ENCODE results near the gene CREB5. TPM values are rescaled to one million over a fixed set of nuclear protein-coding genes. Genes with fewer than 3 reads are reported as not detected.
"Not testable (repeated sequence)": the region's sequence is repeated elsewhere in the genome, so short reads cannot be mapped to it uniquely, and the experiment has no call there.

The CREB5 gene
- total RNA-seq, 1 experiment from 2014 or later = 5.2 TPM

GRCh38 chr7:28595801-28596200 lies 183.5 kb downstream of the CREB5 start:
- H3K9ac ChIP-seq (ENCODE audit: low read length) = no peak overlapping the region
- H3K4me3 ChIP-seq (ENCODE audit: low read length) = no peak overlapping the region
- no peak overlapping the region for H3K4me2 ChIP-seq (ENCODE audit: low read length)
- H2AFZ ChIP-seq (ENCODE audit: low read length) = no peak overlapping the region
- DNase-seq (no peak), ATAC-seq (no peak)
- no peaks in the 10 kb centered on the region for H3K79me2 ChIP-seq (ENCODE audit: low read length)
- TF ChIP-seq CTCF (conservative IDR thresholded peaks at IDR 0.05; ENCODE audit: low read depth, low read length) = no peak
- TF ChIP-seq EZH2phosphoT487 (IDR thresholded peaks at IDR 0.05; ENCODE audit: borderline replicate concordance, low read length) = no peak
- TF ChIP-seq EZH2 (IDR thresholded peaks at IDR 0.05; ENCODE audit: low read length, unreplicated experiment) = no peak
- no TSS peak for BruUV-seq (replicated peaks)
- H3K9me2 ChIP-seq (replicated peaks; ENCODE audit: low read length) = no peaks in the 10 kb centered on the region
- ChIA-PET POLR2A (ENCODE audit: unreplicated experiment) (no interaction called here), CTCF (no interaction called here)
- no peaks in the 10 kb centered on the region for H4K20me1 ChIP-seq (ENCODE audit: low read length)
- intact Hi-C loops (cut with micrococcal nuclease) = no loop called here
- H3F3A ChIP-seq (ENCODE audit: low read length, unreplicated experiment) = no peaks in the 10 kb centered on the region
- no peaks in the 10 kb centered on the region for H3K36me3 ChIP-seq (ENCODE audit: low read depth, low read length)
- no peak overlapping the region for H3K27ac ChIP-seq (ENCODE audit: low read length)
- H3K4me1 ChIP-seq (ENCODE audit: insufficient read depth, low read length) = no peaks in the 10 kb centered on the region
- no peaks in the 10 kb centered on the region for H3K9me3 ChIP-seq (ENCODE audit: low read length)
- H3K27me3 ChIP-seq (ENCODE audit: low read length) = no peaks in the 10 kb centered on the region

GRCh38 chr7:28596245-28596935 lies 184.1 kb downstream of the CREB5 start:
- Histone ChIP-seq H3K4me3 (ENCODE audit: low read length) (no peak overlapping the region), H3K27ac (ENCODE audit: low read length) (no peak overlapping the region), H3K9me3 (ENCODE audit: low read length) (no peaks in the 10 kb centered on the region), H3K9me2 (replicated peaks; ENCODE audit: low read length) (no peaks in the 10 kb centered on the region), H2AFZ (ENCODE audit: low read length) (no peak overlapping the region), H3F3A (ENCODE audit: low read length, unreplicated experiment) (no peaks in the 10 kb centered on the region), H4K20me1 (ENCODE audit: low read length) (no peaks in the 10 kb centered on the region), H3K4me1 (ENCODE audit: insufficient read depth, low read length) (no peaks in the 10 kb centered on the region), H3K9ac (ENCODE audit: low read length) (no peak overlapping the region), H3K27me3 (ENCODE audit: low read length) (no peaks in the 10 kb centered on the region), H3K79me2 (ENCODE audit: low read length) (no peaks in the 10 kb centered on the region), H3K36me3 (ENCODE audit: low read depth, low read length) (no peaks in the 10 kb centered on the region), H3K4me2 (ENCODE audit: low read length) (no peak overlapping the region)
- POLR2A ChIA-PET (ENCODE audit: unreplicated experiment) = no interaction called here
- no peak for DNase-seq
- ATAC-seq = no peak
- intact Hi-C loops (cut with micrococcal nuclease) = no loop called here
- TF ChIP-seq EZH2 (IDR thresholded peaks at IDR 0.05; ENCODE audit: low read length, unreplicated experiment) (no peak), EZH2phosphoT487 (IDR thresholded peaks at IDR 0.05; ENCODE audit: borderline replicate concordance, low read length) (no peak), CTCF (conservative IDR thresholded peaks at IDR 0.05; ENCODE audit: low read depth, low read length) (no peak)
- BruUV-seq (replicated peaks) = no TSS peak
- CTCF ChIA-PET = no interaction called here

GRCh38 chr7:28597284-28597683 lies 185.0 kb downstream of the CREB5 start:
- ATAC-seq (no peak), DNase-seq (no peak)
- POLR2A ChIA-PET (ENCODE audit: unreplicated experiment) = no interaction called here
- Histone ChIP-seq H3K79me2 (ENCODE audit: low read length) (no peaks in the 10 kb centered on the region), H3K4me3 (ENCODE audit: low read length) (no peak overlapping the region), H2AFZ (ENCODE audit: low read length) (no peak overlapping the region), H3K36me3 (ENCODE audit: low read depth, low read length) (no peaks in the 10 kb centered on the region), H3K27me3 (ENCODE audit: low read length) (no peaks in the 10 kb centered on the region), H3K27ac (ENCODE audit: low read length) (no peak overlapping the region), H3K4me1 (ENCODE audit: insufficient read depth, low read length) (no peaks in the 10 kb centered on the region), H3F3A (ENCODE audit: low read length, unreplicated experiment) (no peaks in the 10 kb centered on the region), H4K20me1 (ENCODE audit: low read length) (no peaks in the 10 kb centered on the region), H3K9me3 (ENCODE audit: low read length) (no peaks in the 10 kb centered on the region), H3K9me2 (replicated peaks; ENCODE audit: low read length) (no peaks in the 10 kb centered on the region), H3K4me2 (ENCODE audit: low read length) (no peak overlapping the region), H3K9ac (ENCODE audit: low read length) (no peak overlapping the region)
- CTCF ChIA-PET = no interaction called here
- TF ChIP-seq CTCF (conservative IDR thresholded peaks at IDR 0.05; ENCODE audit: low read depth, low read length) = no peak
- no peak for TF ChIP-seq EZH2 (IDR thresholded peaks at IDR 0.05; ENCODE audit: low read length, unreplicated experiment)
- no peak for TF ChIP-seq EZH2phosphoT487 (IDR thresholded peaks at IDR 0.05; ENCODE audit: borderline replicate concordance, low read length)
- intact Hi-C loops (cut with micrococcal nuclease) = no loop called here
- no TSS peak for BruUV-seq (replicated peaks)

- H3K9me3 ChIP-seq (ENCODE audit: low read length); BruUV-seq (replicated peaks); H3K9ac ChIP-seq (ENCODE audit: low read length); H4K20me1 ChIP-seq (ENCODE audit: low read length); H3K9me2 ChIP-seq (replicated peaks; ENCODE audit: low read length); H3F3A ChIP-seq (ENCODE audit: low read length, unreplicated experiment); DNase-seq; intact Hi-C loops (cut with micrococcal nuclease); H3K4me2 ChIP-seq (ENCODE audit: low read length); ATAC-seq; POLR2A ChIA-PET (ENCODE audit: unreplicated experiment); H3K4me1 ChIP-seq (ENCODE audit: insufficient read depth, low read length); H3K4me3 ChIP-seq (ENCODE audit: low read length); CTCF ChIA-PET; H3K79me2 ChIP-seq (ENCODE audit: low read length); H3K27ac ChIP-seq (ENCODE audit: low read length); H3K27me3 ChIP-seq (ENCODE audit: low read length); H3K36me3 ChIP-seq (ENCODE audit: low read depth, low read length); H2AFZ ChIP-seq (ENCODE audit: low read length): not testable (repeated sequence)
Observed at GRCh38 chr7:28598037-28598436, 185.7 kb downstream of the CREB5 start.

Data from PC-3 (cell line).